Testis (tissue), 2 donors: ENCODE results near the gene DACH1.

Experiments
- CTCF ChIP-seq, 3 experiments: fragments of 450-650 bp in 2 of 3; fragments of 200-600 bp in 1 of 3; sonication (generic) in 1 of 3; IDR thresholded peaks; one replicate each; pipeline ENCODE4 v1.5.1; 2016 to 2019; ENCODE audit warnings: antibody characterized with exemption in 3 of 3, mild to moderate bottlenecking in 2 of 3, moderate library complexity in 1 of 3
- POLR2A ChIP-seq: fragments of 450-650 bp; IDR thresholded peaks from one replicate; pipeline ENCODE4 v1.6.1; 2017; ENCODE audit warnings: antibody characterized with exemption, mild to moderate bottlenecking, moderate library complexity

- no peak for TF ChIP-seq CTCF (IDR thresholded peaks at IDR 0.05)
- no peak for TF ChIP-seq POLR2A
Observed at GRCh38 chr13:71798707-71799106, 68.3 kb downstream of the DACH1 start.
